Endothelial cell of umbilical vein (primary cell): ENCODE results near the gene ACTN3. TPM values are rescaled to one million over a fixed set of nuclear protein-coding genes. Genes with fewer than 3 reads are reported as not detected.

Experiments
- BruUV-seq: library from RNA; stranded (reverse); fragments of 400-500 nt; replicated peaks from 2 replicates; lab custom pipeline; 2021; lab: Mats Ljungman, UMichigan
- CTCF ChIA-PET: fragments of 300-600, 350-600 bp; sonication (Branson Sonifier 250); formaldehyde crosslinking; loops from one replicate; lab custom pipeline; 2021; ENCODE audit warnings: antibody characterized with exemption, inconsistent platforms; lab: Charles Lee
- POLR2A ChIA-PET: fragments of 300-600, 350-600 bp; sonication (Branson Sonifier 250); formaldehyde crosslinking; loops from one replicate; lab custom pipeline; 2021; ENCODE audit warnings: antibody characterized with exemption, inconsistent platforms; lab: Charles Lee
- DNase-seq: peaks from one replicate; pipeline ENCODE4 v3.0.0-alpha.2; 2011; ENCODE audit warnings: low read depth, low spot score
- FAIRE-seq: peaks from 2 replicates; lab custom pipeline; 2011; peaks lifted over from hg19 to GRCh38; lab: Jason Lieb, UNC
- H2AFZ ChIP-seq: 2 replicates; pipeline ENCODE4 v1.6.0; 2012; ENCODE audit warnings: low read depth, low read length, control low read depth, inconsistent platforms
- H3K27ac ChIP-seq: 2 replicates; pipeline ENCODE4 v1.5.1; 2011; ENCODE audit warnings: low read depth, mild to moderate bottlenecking, control low read depth, low read length, moderate library complexity; ENCODE audit not compliant: insufficient read depth
- H3K27me3 ChIP-seq, 2 experiments: 2 replicates each; pipeline versions ENCODE4 v1.6.0 to v1.6.1; 2011; ENCODE audit warnings: low read length in 2 of 2, mixed read lengths in 1 of 2; ENCODE audit not compliant: control insufficient read depth in 2 of 2, insufficient read depth in 2 of 2
- H3K36me3 ChIP-seq, 2 experiments: 2 replicates in 1 of 2; 3 replicates in 1 of 2; pipeline ENCODE4 v1.5.1; 2011; ENCODE audit warnings: low read length in 2 of 2, mild to moderate bottlenecking in 1 of 2, moderate library complexity in 1 of 2; ENCODE audit not compliant: control insufficient read depth in 2 of 2, insufficient read depth in 2 of 2; ENCODE audit errors: extremely low read depth in 1 of 2
- H3K4me1 ChIP-seq: 3 replicates; pipeline ENCODE4 v1.5.1; 2011; ENCODE audit warnings: mild to moderate bottlenecking, low read length; ENCODE audit not compliant: control insufficient read depth, insufficient read depth; ENCODE audit errors: extremely low read depth
- H3K4me2 ChIP-seq: 2 replicates; pipeline ENCODE4 v1.6.1; 2011; ENCODE audit warnings: low read length, control low read depth, mixed read lengths; ENCODE audit not compliant: insufficient read depth
- H3K4me3 ChIP-seq, 3 experiments: fragments of 200-600 bp in 1 of 3; sonication (generic), shearing (Covaris generic) in 1 of 3; replicated peaks in 1 of 3; 2 replicates each; pipeline ENCODE4 v1.5.1; 2011 to 2016; ENCODE audit warnings: control low read depth in 3 of 3, low read length in 3 of 3, mild to moderate bottlenecking in 2 of 3, inconsistent platforms in 1 of 3, low read depth in 1 of 3, moderate library complexity in 1 of 3; ENCODE audit not compliant: insufficient read depth in 1 of 3
- H3K79me2 ChIP-seq: 2 replicates; pipeline ENCODE4 v1.6.0; 2012; ENCODE audit warnings: low read length, inconsistent platforms; ENCODE audit not compliant: control insufficient read depth, insufficient read depth
- H3K9ac ChIP-seq: replicated peaks from 2 replicates; pipeline ENCODE3; 2011; ENCODE audit warnings: low read length, control low read depth; ENCODE audit not compliant: insufficient read depth; ENCODE audit errors: extremely low read depth
- H3K9me1 ChIP-seq: replicated peaks from 3 replicates; pipeline ENCODE4 v1.6.0; 2011; ENCODE audit warnings: mild to moderate bottlenecking, low read length; ENCODE audit not compliant: control insufficient read depth, insufficient read depth; ENCODE audit errors: extremely low read depth
- H3K9me3 ChIP-seq: replicated peaks from 2 replicates; pipeline ENCODE4 v1.5.1; 2012; ENCODE audit warnings: low read length, inconsistent platforms; ENCODE audit not compliant: control insufficient read depth, insufficient read depth
- H4K20me1 ChIP-seq: replicated peaks from 2 replicates; pipeline ENCODE3; 2011; ENCODE audit warnings: mild to moderate bottlenecking, low read length; ENCODE audit not compliant: control insufficient read depth, insufficient read depth; ENCODE audit errors: extremely low read depth
- EZH2 ChIP-seq: IDR thresholded peaks from 2 replicates; pipeline ENCODE4 v1.6.1; 2012; ENCODE audit warnings: borderline replicate concordance, low read depth, mild to moderate bottlenecking, moderate library complexity, low read length, inconsistent platforms; ENCODE audit not compliant: severe bottlenecking
- FOS ChIP-seq: IDR thresholded peaks from 2 replicates; pipeline ENCODE4 v1.6.1; 2011; ENCODE audit warnings: mild to moderate bottlenecking, low read length, moderate library complexity, borderline replicate concordance; ENCODE audit not compliant: insufficient read depth
- GATA2 ChIP-seq: IDR thresholded peaks from 2 replicates; pipeline ENCODE4 v1.7.0; 2011; ENCODE audit warnings: low read depth, mild to moderate bottlenecking, moderate library complexity, mixed read lengths, low read length; ENCODE audit not compliant: insufficient read length, insufficient read depth
- JUN ChIP-seq: IDR thresholded peaks from 2 replicates; pipeline ENCODE4 v1.6.1; 2011; ENCODE audit warnings: borderline replicate concordance, low read depth; ENCODE audit not compliant: insufficient read length, insufficient read depth
- MYC ChIP-seq: IDR thresholded peaks from one replicate; pipeline ENCODE4 v1.6.1; 2011; ENCODE audit warnings: mild to moderate bottlenecking, low read depth, low read length
- POLR2A ChIP-seq: IDR thresholded peaks from 2 replicates; pipeline ENCODE4 v1.6.1; 2012; ENCODE audit warnings: low read depth, mild to moderate bottlenecking, control low read depth, low read length
- POLR2AphosphoS5 ChIP-seq: IDR thresholded peaks from 2 replicates; pipeline ENCODE4 v1.6.1; 2012; ENCODE audit warnings: low read depth, mild to moderate bottlenecking, control low read depth, low read length, moderate library complexity; ENCODE audit not compliant: insufficient read depth
- dilution Hi-C: fragments of 300-500 bp; cut with MboI; formaldehyde crosslinking; loops from one replicate; pipeline ENCODE4 v1.15.0; 2019; ENCODE audit warnings: low sequenced_read_pairs; ENCODE audit not compliant: extremely low pct_ligation_motif_present
- intact Hi-C: fragments of 100-400 bp; cut with micrococcal nuclease; formaldehyde crosslinking; loops from one replicate; pipeline ENCODE4 v1.10.0; 2022
- polyA plus RNA-seq, 4 experiments: library from polyadenylated mRNA; depleted of rRNA in 3 of 4; stranded (reverse) in 3 of 4; unstranded in 1 of 4; fragments of >200 nt; gene quantifications; 2 replicates each; pipeline versions ENCODE4 v1.2.1 to v1.2.3, GENCODE V29; 2011 to 2012; ENCODE audit warnings: missing spikeins in 1 of 4
- total RNA-seq: library from RNA; stranded (reverse); gene quantifications from 2 replicates; pipeline ENCODE4 v1.2.3, GENCODE V29; 2021
- TF ChIP-seq, protein P1 (sequence below), 2 donors: IDR thresholded peaks; 1 replicate in 1 of 2; 2 replicates in 1 of 2; pipeline ENCODE4 v1.5.1; 2011; ENCODE audit warnings: low read length in 2 of 2, mild to moderate bottlenecking in 2 of 2, moderate library complexity in 2 of 2, control low read depth in 1 of 2, inconsistent platforms in 1 of 2, low read depth in 1 of 2; ENCODE audit not compliant: insufficient read depth in 1 of 2; ENCODE audit errors: extremely low read depth in 1 of 2
- TF ChIP-seq, protein P2 (sequence below): IDR thresholded peaks from 2 replicates; pipeline ENCODE4 v1.6.1; 2011; ENCODE audit not compliant: insufficient read depth, insufficient read length

Gene ACTN3
- total and polyA plus RNA-seq, 2 donors (not counting 3 experiments of a cell fraction or from before 2014, with no cell fraction given): 0.17 to 0.18 TPM

DNA sequence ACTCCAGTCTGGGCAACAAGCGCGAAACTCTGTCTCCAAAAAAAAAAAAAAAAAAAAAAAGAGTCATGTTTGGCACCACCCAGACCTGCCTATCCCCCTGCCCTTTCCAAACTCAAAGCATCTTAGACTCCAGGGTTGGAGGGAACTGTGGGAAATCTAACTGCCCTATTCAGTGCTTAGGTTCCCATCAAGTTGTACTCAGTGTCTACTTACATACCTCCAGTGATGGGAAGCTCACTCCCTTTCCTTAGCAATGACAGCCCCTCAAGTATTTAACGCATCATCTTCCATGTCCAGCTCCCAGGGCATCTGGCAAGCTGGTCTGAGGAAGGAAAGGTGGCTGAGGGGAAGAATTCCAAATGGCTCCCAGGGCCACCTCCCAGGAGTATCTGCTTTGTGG, 3.0 kb downstream of the ACTN3 start:
- Histone ChIP-seq H3K4me2 (no peak overlapping the region), H3K9me3 (no peaks in the 10 kb centered on the region), H3K4me1 (peaks cover 13% of the 10 kb centered on the region), H3K79me2 (peaks cover 5% of the 10 kb centered on the region), H3K9me1 (no peaks in the 10 kb centered on the region), H3K9ac (no peak overlapping the region), H2AFZ (no peak overlapping the region), H3K27me3 (no peaks in the 10 kb centered on the region), H3K27ac (no peak overlapping the region), H3K4me3 (no peak overlapping the region), H3K36me3 (no peaks in the 10 kb centered on the region), H4K20me1 (no peaks in the 10 kb centered on the region)
- no TSS peak for BruUV-seq
- intact Hi-C loops (no loop called here), dilution Hi-C loops (no loop called here)
- CTCF ChIA-PET: interaction anchor here (1.5 kb wide), 1 partner anchor 128 kb away, joined by 4 read pairs; the partner anchor contains the start of gene RBM4B
- TF ChIP-seq GATA2 (no peak), POLR2AphosphoS5 (no peak), FOS (no peak), EZH2 (no peak), JUN (no peak), POLR2A (no peak), MYC (no peak)
- TF ChIP-seq, protein P1, sequence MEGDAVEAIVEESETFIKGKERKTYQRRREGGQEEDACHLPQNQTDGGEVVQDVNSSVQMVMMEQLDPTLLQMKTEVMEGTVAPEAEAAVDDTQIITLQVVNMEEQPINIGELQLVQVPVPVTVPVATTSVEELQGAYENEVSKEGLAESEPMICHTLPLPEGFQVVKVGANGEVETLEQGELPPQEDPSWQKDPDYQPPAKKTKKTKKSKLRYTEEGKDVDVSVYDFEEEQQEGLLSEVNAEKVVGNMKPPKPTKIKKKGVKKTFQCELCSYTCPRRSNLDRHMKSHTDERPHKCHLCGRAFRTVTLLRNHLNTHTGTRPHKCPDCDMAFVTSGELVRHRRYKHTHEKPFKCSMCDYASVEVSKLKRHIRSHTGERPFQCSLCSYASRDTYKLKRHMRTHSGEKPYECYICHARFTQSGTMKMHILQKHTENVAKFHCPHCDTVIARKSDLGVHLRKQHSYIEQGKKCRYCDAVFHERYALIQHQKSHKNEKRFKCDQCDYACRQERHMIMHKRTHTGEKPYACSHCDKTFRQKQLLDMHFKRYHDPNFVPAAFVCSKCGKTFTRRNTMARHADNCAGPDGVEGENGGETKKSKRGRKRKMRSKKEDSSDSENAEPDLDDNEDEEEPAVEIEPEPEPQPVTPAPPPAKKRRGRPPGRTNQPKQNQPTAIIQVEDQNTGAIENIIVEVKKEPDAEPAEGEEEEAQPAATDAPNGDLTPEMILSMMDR (IDR thresholded peaks at IDR 0.05; ENCODE audit: extremely low read depth in 1 of 2, insufficient read depth in 1 of 2, low read depth in 1 of 2, low read length in 2 of 2): no peak
- TF ChIP-seq, protein P2, sequence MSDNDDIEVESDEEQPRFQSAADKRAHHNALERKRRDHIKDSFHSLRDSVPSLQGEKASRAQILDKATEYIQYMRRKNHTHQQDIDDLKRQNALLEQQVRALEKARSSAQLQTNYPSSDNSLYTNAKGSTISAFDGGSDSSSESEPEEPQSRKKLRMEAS: no peak
- DNase-seq (no peak), FAIRE-seq (no peak)
- POLR2A ChIA-PET: no interaction called here
